SK-N-SH (cell line): ENCODE results near the gene POU2F3. TPM values are rescaled to one million over a fixed set of nuclear protein-coding genes. Genes with fewer than 3 reads are reported as not detected.

Source experiments
- CTCF ChIA-PET: fragments of 300-600, 350-600 bp; formaldehyde crosslinking; extraction: SDS; loops from one replicate; lab custom pipeline; 2021; lab: Yijun Ruan, JAX
- POLR2A ChIA-PET: fragments of 350-600 bp; sonication (Branson Sonifier 250); formaldehyde crosslinking; extraction: SDS; loops from one replicate; lab custom pipeline; 2020; ENCODE audit warnings: antibody characterized with exemption, inconsistent platforms; lab: Yijun Ruan, JAX
- DNase-seq: peaks from one replicate; pipeline ENCODE4 v3.0.0; 2012
- H2AFZ ChIP-seq: fragments of 200-600 bp; sonication (generic); 2 replicates; pipeline ENCODE4 v1.8.1; 2016; ENCODE audit warnings: antibody characterized with exemption, mild to moderate bottlenecking, low read depth
- H3F3A ChIP-seq: fragments of 200-600 bp; sonication (generic); replicated peaks from 2 replicates; pipeline ENCODE3; 2016; ENCODE audit warnings: antibody characterized with exemption, mild to moderate bottlenecking; ENCODE audit not compliant: insufficient read depth
- H3K27ac ChIP-seq, 2 experiments: fragments of 200-500 bp in 1 of 2; fragments of 200-600 bp in 1 of 2; sonication (Bioruptor generic) in 1 of 2; sonication (generic), shearing (Covaris generic) in 1 of 2; 2 replicates each; pipeline versions ENCODE4 v1.5.1 to v1.6.1; 2014 to 2016; ENCODE audit warnings: low read depth in 2 of 2, inconsistent platforms in 1 of 2, low read length in 1 of 2, mild to moderate bottlenecking in 1 of 2, mixed read lengths in 1 of 2
- H3K27me3 ChIP-seq: fragments of 200-600 bp; sonication (generic), shearing (Covaris generic); 2 replicates; pipeline ENCODE4 v1.6.1; 2016; ENCODE audit warnings: mixed run types; ENCODE audit not compliant: insufficient read depth
- H3K36me3 ChIP-seq, 2 experiments: fragments of 200-500 bp in 1 of 2; fragments of 200-600 bp in 1 of 2; sonication (Bioruptor generic) in 1 of 2; sonication (generic) in 1 of 2; replicated peaks in 1 of 2; 2 replicates each; pipeline versions ENCODE3 to v1.5.1; 2014 to 2016; ENCODE audit warnings: low read length in 1 of 2, mild to moderate bottlenecking in 1 of 2; ENCODE audit not compliant: insufficient read depth in 2 of 2, control insufficient read depth in 1 of 2
- H3K4me1 ChIP-seq, 2 experiments: fragments of 200-500 bp in 1 of 2; fragments of 200-600 bp in 1 of 2; sonication (Bioruptor generic) in 1 of 2; sonication (generic), shearing (Covaris generic) in 1 of 2; 2 replicates each; pipeline versions ENCODE4 v1.5.1 to v1.6.1; 2014 to 2016; ENCODE audit warnings: low read depth in 1 of 2, low read length in 1 of 2, mixed run types in 1 of 2; ENCODE audit not compliant: insufficient read depth in 2 of 2, control insufficient read depth in 1 of 2
- H3K4me2 ChIP-seq: fragments of 200-600 bp; sonication (generic), shearing (Covaris generic); 2 replicates; pipeline ENCODE4 v1.6.1; 2017; ENCODE audit warnings: mixed run types
- H3K4me3 ChIP-seq, 2 experiments: fragments of 200-500 bp in 1 of 2; fragments of 200-600 bp in 1 of 2; sonication (Bioruptor generic) in 1 of 2; sonication (generic), shearing (Covaris generic) in 1 of 2; 2 replicates each; pipeline versions ENCODE4 v1.5.1 to v1.8.1; 2014 to 2016; ENCODE audit warnings: low read depth in 2 of 2, inconsistent platforms in 1 of 2, low read length in 1 of 2, mild to moderate bottlenecking in 1 of 2, mixed read lengths in 1 of 2, moderate library complexity in 1 of 2
- H3K79me2 ChIP-seq: fragments of 200-600 bp; sonication (generic); 2 replicates; pipeline ENCODE4 v1.8.1; 2017; ENCODE audit warnings: mild to moderate bottlenecking; ENCODE audit not compliant: insufficient read depth
- H3K9ac ChIP-seq: fragments of 200-600 bp; sonication (generic); 2 replicates; pipeline ENCODE4 v1.6.1; 2017; ENCODE audit warnings: mixed run types
- H3K9me2 ChIP-seq: fragments of 200-600 bp; sonication (generic); 2 replicates; pipeline ENCODE4 v1.6.1; 2017; ENCODE audit warnings: mixed run types
- H3K9me3 ChIP-seq: fragments of 200-600 bp; sonication (generic); 2 replicates; pipeline ENCODE4 v1.6.1; 2017; ENCODE audit warnings: mixed run types, mild to moderate bottlenecking, moderate library complexity
- H4K20me1 ChIP-seq: fragments of 200-600 bp; sonication (generic); 2 replicates; pipeline ENCODE4 v1.6.1; 2017; ENCODE audit warnings: mild to moderate bottlenecking, mixed run types; ENCODE audit not compliant: insufficient read depth
- CHD2 ChIP-seq: fragments of 150-350 bp; IDR thresholded peaks from 2 replicates; pipeline ENCODE4 v1.6.1; 2018; ENCODE audit warnings: low read length; ENCODE audit not compliant: partially characterized antibody
- ELF1 ChIP-seq: IDR thresholded peaks from 2 replicates; pipeline ENCODE4 v1.4.0; 2012
- EP300 ChIP-seq, 2 experiments: IDR thresholded peaks; 2 replicates each; pipeline versions ENCODE4 v1.4.0 to v1.6.1; 2012; ENCODE audit warnings: borderline replicate concordance in 1 of 2, low read depth in 1 of 2, low read length in 1 of 2
- EZH2phosphoT487 ChIP-seq: fragments of 200-600 bp; sonication (generic); IDR thresholded peaks from 2 replicates; pipeline ENCODE4 v1.6.1; 2017; ENCODE audit warnings: low read depth, mixed run types, mild to moderate bottlenecking, antibody characterized with exemption, moderate library complexity, borderline replicate concordance
- FOSL2 ChIP-seq: IDR thresholded peaks from 2 replicates; pipeline ENCODE4 v1.4.0; 2012; ENCODE audit warnings: low read depth, mild to moderate bottlenecking, moderate library complexity, borderline replicate concordance
- GATA2 ChIP-seq: sonication (generic); formaldehyde crosslinking; IDR thresholded peaks from 2 replicates; pipeline ENCODE4 v1.5.0; 2020; ENCODE audit warnings: mild to moderate bottlenecking, missing genetic modification reagents
- JUND ChIP-seq: IDR thresholded peaks from 2 replicates; pipeline ENCODE4 v1.4.0; 2012
- MEF2A ChIP-seq: IDR thresholded peaks from 2 replicates; pipeline ENCODE4 v1.4.0; 2012; ENCODE audit warnings: low read depth, borderline replicate concordance
- MXI1 ChIP-seq: IDR thresholded peaks from 2 replicates; pipeline ENCODE4 v1.6.1; 2012; ENCODE audit warnings: mild to moderate bottlenecking, low read depth, low read length, improper control_type of control experiment
- NFIC ChIP-seq: IDR thresholded peaks from 2 replicates; pipeline ENCODE4 v1.4.0; 2012; ENCODE audit warnings: borderline replicate concordance
- RAD21 ChIP-seq: IDR thresholded peaks from 2 replicates; pipeline ENCODE4 v1.6.1; 2012; ENCODE audit warnings: mild to moderate bottlenecking, low read length
- RCOR1 ChIP-seq: fragments of 150-350 bp; IDR thresholded peaks from 2 replicates; pipeline ENCODE4 v1.6.1; 2017; ENCODE audit warnings: antibody characterized with exemption, low read length
- RFX5 ChIP-seq: IDR thresholded peaks from 2 replicates; pipeline ENCODE4 v1.6.1; 2012; ENCODE audit warnings: mild to moderate bottlenecking, improper control_type of control experiment, low read length
- RXRA ChIP-seq: IDR thresholded peaks from 2 replicates; pipeline ENCODE4 v1.4.0; 2012; ENCODE audit warnings: low read depth, mild to moderate bottlenecking, borderline replicate concordance
- SMC3 ChIP-seq: IDR thresholded peaks from 2 replicates; pipeline ENCODE4 v1.6.1; 2012; ENCODE audit warnings: low read depth, low read length, improper control_type of control experiment
- TAF1 ChIP-seq: IDR thresholded peaks from 2 replicates; pipeline ENCODE4 v1.6.1; 2012; ENCODE audit warnings: low read depth, mild to moderate bottlenecking, low read length, moderate library complexity, borderline replicate concordance
- TEAD4 ChIP-seq: IDR thresholded peaks from 2 replicates; pipeline ENCODE4 v1.4.0; 2012; ENCODE audit warnings: mild to moderate bottlenecking, borderline replicate concordance; ENCODE audit not compliant: insufficient read depth
- YY1 ChIP-seq: IDR thresholded peaks from 2 replicates; pipeline ENCODE4 v1.4.0; 2012; ENCODE audit warnings: low read depth, mild to moderate bottlenecking
- whole genome bisulfite sequencing: methylation state at CpG from one replicate; pipeline ENCODE4 v1.1.6; 2017; ENCODE audit warnings: low lambda C conversion rate; 5-methylcytosine and 5-hydroxymethylcytosine counted together
- polyA plus RNA-seq, 3 experiments: library from polyadenylated mRNA; depleted of rRNA; stranded (reverse); fragments of >200 nt; gene quantifications; 2 replicates each; pipeline ENCODE4 v1.2.3, GENCODE V29; 2012
- TF ChIP-seq, protein P1 (sequence below): fragments of 200-600 bp; sonication (generic); IDR thresholded peaks from 2 replicates; pipeline ENCODE4 v1.6.1; 2017; ENCODE audit warnings: antibody characterized with exemption, mild to moderate bottlenecking, moderate library complexity
- TF ChIP-seq, protein P2 (sequence below): IDR thresholded peaks from 2 replicates; pipeline ENCODE4 v1.4.0; 2012; ENCODE audit warnings: low read depth, borderline replicate concordance

The POU2F3 gene
- polyA plus RNA-seq, 1 of the 3 experiments (the other 2 are of a cell fraction), result 0.02 TPM

DNA sequence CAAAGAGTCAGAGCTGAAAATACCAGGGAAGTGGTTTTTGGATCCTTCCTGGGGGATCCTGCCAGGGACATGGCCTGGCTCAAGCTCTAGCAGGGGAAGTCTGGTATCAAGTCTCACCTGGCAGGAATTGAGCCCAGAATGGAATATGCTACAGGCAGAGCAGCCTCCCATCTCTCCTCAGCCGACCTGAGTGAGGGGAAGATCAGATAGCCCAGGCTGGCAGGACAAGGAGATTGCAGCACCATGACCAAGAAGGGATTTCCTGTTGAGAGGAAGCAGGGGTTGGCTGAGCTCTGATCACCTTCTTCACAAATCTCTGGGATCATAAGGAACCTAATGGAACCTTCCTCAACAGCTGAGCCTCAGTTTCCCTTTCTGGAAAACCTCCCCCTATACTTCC is 16.1 kb upstream of the POU2F3 start:
- Histone ChIP-seq H3K36me3 (no peaks in the 10 kb centered on the region), H3K9me3 (no peaks in the 10 kb centered on the region), H3K4me3 (no peak overlapping the region), H3K9me2 (no peaks in the 10 kb centered on the region), H3K4me1 (peaks cover 0 to 8% of the 10 kb centered on the region in 2 experiments; a peak in 1 of 4 replicates), H3K9ac (no peak overlapping the region), H4K20me1 (no peaks in the 10 kb centered on the region), H3K27ac (no peak overlapping the region)
- no peak for DNase-seq
- CTCF ChIA-PET, result interaction anchor here (0.8 to 19.4 kb wide), 9 partner anchors 8 to 115 kb away, joined by 3 to 622 read pairs (median 5); partner anchors contain the start of gene OAF
- POLR2A ChIA-PET, result no interaction called here
- no peak for TF ChIP-seq RXRA
- TF ChIP-seq RCOR1, result no peak
- no peak for TF ChIP-seq MEF2A
- TF ChIP-seq, protein P1, sequence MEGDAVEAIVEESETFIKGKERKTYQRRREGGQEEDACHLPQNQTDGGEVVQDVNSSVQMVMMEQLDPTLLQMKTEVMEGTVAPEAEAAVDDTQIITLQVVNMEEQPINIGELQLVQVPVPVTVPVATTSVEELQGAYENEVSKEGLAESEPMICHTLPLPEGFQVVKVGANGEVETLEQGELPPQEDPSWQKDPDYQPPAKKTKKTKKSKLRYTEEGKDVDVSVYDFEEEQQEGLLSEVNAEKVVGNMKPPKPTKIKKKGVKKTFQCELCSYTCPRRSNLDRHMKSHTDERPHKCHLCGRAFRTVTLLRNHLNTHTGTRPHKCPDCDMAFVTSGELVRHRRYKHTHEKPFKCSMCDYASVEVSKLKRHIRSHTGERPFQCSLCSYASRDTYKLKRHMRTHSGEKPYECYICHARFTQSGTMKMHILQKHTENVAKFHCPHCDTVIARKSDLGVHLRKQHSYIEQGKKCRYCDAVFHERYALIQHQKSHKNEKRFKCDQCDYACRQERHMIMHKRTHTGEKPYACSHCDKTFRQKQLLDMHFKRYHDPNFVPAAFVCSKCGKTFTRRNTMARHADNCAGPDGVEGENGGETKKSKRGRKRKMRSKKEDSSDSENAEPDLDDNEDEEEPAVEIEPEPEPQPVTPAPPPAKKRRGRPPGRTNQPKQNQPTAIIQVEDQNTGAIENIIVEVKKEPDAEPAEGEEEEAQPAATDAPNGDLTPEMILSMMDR, result no peak
- TF ChIP-seq, protein P2, sequence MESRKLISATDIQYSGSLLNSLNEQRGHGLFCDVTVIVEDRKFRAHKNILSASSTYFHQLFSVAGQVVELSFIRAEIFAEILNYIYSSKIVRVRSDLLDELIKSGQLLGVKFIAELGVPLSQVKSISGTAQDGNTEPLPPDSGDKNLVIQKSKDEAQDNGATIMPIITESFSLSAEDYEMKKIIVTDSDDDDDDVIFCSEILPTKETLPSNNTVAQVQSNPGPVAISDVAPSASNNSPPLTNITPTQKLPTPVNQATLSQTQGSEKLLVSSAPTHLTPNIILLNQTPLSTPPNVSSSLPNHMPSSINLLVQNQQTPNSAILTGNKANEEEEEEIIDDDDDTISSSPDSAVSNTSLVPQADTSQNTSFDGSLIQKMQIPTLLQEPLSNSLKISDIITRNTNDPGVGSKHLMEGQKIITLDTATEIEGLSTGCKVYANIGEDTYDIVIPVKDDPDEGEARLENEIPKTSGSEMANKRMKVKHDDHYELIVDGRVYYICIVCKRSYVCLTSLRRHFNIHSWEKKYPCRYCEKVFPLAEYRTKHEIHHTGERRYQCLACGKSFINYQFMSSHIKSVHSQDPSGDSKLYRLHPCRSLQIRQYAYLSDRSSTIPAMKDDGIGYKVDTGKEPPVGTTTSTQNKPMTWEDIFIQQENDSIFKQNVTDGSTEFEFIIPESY, result no peak
- no peak for TF ChIP-seq YY1
- TF ChIP-seq NFIC, result no peak
- TF ChIP-seq SMC3, result no peak
- no peak for TF ChIP-seq RFX5
- TF ChIP-seq TAF1, result no peak
- no peak for TF ChIP-seq EP300 (IDR thresholded peaks at IDR 0.05; ENCODE audit: borderline replicate concordance in 1 of 2, low read depth in 1 of 2, low read length in 1 of 2)
- no peak for TF ChIP-seq RAD21
- TF ChIP-seq GATA2, result no peak
- TF ChIP-seq MXI1, result no peak
- TF ChIP-seq FOSL2, result no peak
- no peak for TF ChIP-seq JUND
- no peak for TF ChIP-seq EZH2phosphoT487
- no peak for TF ChIP-seq TEAD4
- no peak for TF ChIP-seq CHD2
- no peak for TF ChIP-seq ELF1
- TF ChIP-seq, all 33 proteins: peak for 0
- Histone ChIP-seq H3K79me2 (no peaks in the 10 kb centered on the region), H2AFZ (no peak overlapping the region), H3F3A (no peaks in the 10 kb centered on the region), H3K4me2 (no peak overlapping the region), H3K27me3 (no peaks in the 10 kb centered on the region)
- 44% methylated on average over 1 of the region's 1 CpG for WGBS
